Measurements from ENCODE around the gene TMEM245.

Gene TMEM245

GRCh38 chr9:109027176-109027575, 92.6 kb downstream of the TMEM245 start:
- DNase-seq (ENCODE audit: insufficient read length, low spot score) (no peak), FAIRE-seq (no peak)
- TF ChIP-seq POLR2A (IDR thresholded peaks at IDR 0.05; ENCODE audit: low read depth, low read length): no peak

DNA sequence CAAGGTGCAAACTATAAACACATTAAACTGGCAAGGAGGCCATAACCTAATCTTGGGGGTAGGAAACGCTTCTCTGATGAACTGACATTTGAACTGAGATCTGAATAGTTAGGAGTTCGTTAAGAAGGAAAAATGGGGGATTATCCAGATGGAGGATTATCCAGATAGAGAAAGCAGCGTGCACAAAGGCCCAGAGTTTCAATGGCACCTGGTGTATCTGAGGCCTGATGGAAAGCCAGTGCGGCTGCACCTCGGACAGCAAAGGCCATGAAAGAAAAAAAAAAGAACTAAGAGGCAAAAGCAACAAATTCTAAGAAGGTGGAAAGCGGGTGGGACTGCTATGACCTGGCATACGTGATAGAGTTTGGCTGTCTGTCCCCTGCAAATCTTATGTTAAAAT, 93.4 kb downstream of the TMEM245 start:
- FAIRE-seq (no peak), DNase-seq (ENCODE audit: insufficient read length, low spot score) (no peak)
- no peak for TF ChIP-seq POLR2A (IDR thresholded peaks at IDR 0.05; ENCODE audit: low read depth, low read length)

DNA sequence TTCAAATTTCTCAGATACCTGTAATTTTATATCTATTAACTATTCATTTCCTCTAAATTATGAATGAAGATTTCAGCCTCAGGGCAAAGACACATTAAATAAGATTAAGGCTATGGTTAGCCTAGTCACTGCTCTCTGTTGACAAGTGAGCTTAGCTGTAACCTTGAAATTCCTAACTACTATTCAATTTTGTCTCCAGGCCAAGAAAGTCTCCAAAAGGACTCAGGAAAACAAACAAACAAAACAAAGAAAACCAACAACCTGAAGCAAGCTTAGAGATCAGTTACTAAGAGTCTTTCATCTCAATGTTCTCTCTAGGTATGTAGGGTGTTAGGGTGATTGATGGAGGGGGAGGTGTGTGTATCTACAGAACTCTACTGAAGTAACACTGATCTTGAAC, 96.9 kb downstream of the TMEM245 start:
- DNase-seq (ENCODE audit: insufficient read length, low spot score) (no peak), FAIRE-seq (peak; percentile 75)
- no peak for TF ChIP-seq POLR2A (IDR thresholded peaks at IDR 0.05; ENCODE audit: low read depth, low read length)

- DNase-seq (ENCODE audit: insufficient read length, low spot score) (no peak), FAIRE-seq (no peak)
- TF ChIP-seq POLR2A (IDR thresholded peaks at IDR 0.05; ENCODE audit: low read depth, low read length): no peak
Observed at GRCh38 chr9:109020581-109021511, 98.9 kb downstream of the TMEM245 start.

DNA sequence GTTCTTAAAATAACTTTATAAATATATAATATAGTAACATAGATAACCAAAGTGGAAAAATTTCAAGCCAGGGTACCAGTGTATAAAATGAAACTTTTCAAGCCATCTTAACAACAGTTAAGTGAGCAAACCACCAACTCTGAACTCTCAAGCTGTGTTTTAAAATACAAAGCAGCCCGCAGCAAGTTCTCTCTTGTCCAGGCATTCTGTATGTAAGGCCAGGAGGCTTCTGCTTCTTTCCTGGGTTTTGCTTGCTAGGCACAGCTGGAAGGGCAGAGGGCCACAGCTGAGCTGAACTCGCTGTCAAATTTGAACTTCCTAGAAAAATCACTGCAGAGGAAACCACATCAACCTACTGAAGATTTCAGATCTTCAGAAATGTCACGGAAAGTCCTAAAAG, 99.6 kb downstream of the TMEM245 start:
- TF ChIP-seq POLR2A (IDR thresholded peaks at IDR 0.05; ENCODE audit: low read depth, low read length): no peak
- DNase-seq (ENCODE audit: insufficient read length, low spot score) (no peak), FAIRE-seq (peak; percentile 86)

- DNase-seq (ENCODE audit: insufficient read length, low spot score): no peak
- no peak for TF ChIP-seq POLR2A (IDR thresholded peaks at IDR 0.05; ENCODE audit: low read depth, low read length)
- no peak for FAIRE-seq
Observed at GRCh38 chr9:109019420-109019819, 100.3 kb downstream of the TMEM245 start.

GRCh38 chr9:109017493-109017892, 102.3 kb downstream of the TMEM245 start:
- FAIRE-seq: no peak
- no peak for DNase-seq (ENCODE audit: insufficient read length, low spot score)
- no peak for TF ChIP-seq POLR2A (IDR thresholded peaks at IDR 0.05; ENCODE audit: low read depth, low read length)

DNA sequence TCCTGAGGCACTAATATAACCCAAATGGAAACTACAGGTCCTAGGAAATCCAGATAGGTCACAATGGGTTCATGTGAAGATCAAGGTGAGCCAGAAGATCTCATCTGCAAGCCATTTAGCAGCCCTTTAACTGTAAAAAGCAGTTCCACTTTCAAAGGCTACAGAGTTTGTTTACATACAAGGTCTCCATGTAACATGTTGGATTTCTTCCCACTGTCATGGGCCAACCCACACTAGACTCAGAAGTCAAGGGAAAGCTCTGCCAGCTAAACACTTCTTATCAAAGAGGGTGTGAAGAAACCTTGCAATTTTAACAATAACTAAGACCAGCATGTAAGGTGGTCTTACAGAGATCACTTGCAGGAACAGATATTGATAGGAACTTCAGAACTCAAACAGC, 102.7 kb downstream of the TMEM245 start:
- peak; percentile 73 for FAIRE-seq
- DNase-seq (ENCODE audit: insufficient read length, low spot score): no peak
- no peak for TF ChIP-seq POLR2A (IDR thresholded peaks at IDR 0.05; ENCODE audit: low read depth, low read length)

DNA sequence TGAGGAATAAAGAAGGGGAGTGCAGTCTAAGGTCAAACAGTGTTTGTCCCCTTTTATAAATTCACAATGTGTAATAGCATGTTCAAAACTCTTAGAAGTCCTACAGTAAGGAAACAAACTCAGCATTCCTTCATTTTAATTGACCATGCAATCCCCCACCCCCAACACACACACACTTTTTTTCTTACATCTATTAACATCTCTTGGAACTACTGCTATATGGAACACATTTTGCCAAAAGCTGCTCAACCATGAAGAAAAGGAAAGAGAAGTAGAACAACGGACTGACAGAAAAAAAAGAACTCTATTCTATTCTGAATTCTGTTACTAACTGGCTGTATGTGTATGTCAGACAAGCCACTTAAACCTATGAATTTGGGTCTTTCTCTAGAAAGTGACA, 103.6 kb downstream of the TMEM245 start:
- FAIRE-seq (no peak), DNase-seq (ENCODE audit: insufficient read length, low spot score) (no peak)
- no peak for TF ChIP-seq POLR2A (IDR thresholded peaks at IDR 0.05; ENCODE audit: low read depth, low read length)

DNA sequence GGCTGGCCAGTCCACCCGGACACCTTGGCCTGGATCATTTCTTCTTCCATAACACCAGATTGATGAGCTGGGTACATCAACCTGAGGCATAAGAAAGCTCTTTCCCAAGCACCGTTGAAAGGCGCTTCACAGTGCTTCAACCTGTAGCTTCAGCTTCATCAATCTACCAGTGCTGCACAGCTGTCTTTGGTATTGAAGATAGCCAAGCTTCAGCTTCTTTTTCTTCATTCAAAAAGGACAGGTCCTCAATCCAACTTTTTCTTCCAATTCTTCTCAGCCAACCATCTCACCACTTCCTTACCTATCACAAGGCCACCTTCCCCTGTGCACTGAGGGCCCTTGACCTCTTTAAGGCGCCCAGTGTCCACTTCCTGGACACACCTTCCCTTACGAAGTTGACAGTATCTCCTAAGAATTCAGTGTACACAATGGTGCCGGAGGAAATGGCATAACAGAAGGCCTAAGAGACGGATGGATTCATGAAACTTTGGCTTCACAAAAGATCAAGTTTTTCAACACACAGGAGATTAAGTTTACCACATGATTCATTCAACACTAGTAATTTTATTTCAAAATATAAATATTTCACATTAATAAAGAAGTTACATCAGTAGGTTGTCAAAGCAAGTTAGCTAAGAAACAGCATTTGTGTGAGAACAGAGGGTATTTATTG, 105.0 kb downstream of the TMEM245 start:
- no peak for TF ChIP-seq POLR2A (IDR thresholded peaks at IDR 0.05; ENCODE audit: low read depth, low read length)
- DNase-seq (ENCODE audit: insufficient read length, low spot score) (no peak), FAIRE-seq (peak; percentile 43)

DNA sequence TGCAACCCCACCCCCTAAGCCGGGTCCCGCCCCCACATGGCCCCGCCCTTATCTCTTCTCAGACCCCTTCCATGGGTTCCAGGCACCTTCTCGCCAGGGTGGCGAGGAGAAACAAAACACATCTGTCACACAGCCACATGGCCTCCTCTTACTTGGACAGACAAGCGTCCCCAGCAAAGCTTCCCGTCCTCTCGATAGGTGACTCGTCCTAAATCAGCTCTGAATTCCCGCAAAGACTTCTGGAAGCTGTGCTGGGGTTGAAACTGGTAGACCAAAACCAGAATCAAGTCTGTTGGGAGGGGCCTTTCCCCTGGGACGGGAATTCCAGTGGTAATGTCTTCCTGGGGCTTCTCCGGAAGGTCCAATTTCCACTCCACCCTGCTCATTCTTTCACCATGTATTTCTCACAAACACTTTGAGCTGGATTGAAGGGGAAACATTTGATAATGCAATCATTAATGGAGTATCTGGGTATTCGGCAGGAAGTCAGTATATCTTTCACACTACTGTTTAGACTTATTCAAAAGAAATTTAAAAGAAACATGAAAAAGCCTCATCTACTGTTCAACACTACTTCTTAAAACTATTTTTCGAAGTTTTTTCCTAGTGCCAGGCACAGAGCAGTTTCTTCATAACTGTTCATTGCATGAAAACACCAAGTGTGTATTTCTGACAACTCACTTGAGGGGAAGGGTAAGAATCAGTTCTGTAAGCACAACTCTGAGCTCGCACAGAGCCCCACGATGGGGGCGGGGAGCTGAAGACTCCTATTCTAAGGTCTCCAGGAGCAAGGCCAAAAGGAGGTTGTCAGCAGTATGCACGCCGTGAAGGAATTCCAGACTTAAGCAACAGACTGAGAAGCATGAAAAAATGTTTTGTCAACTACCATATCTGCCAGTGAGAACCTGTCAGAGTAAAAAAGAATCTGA, 105.8 kb downstream of the TMEM245 start:
- peak; percentile 93 for FAIRE-seq

DNA sequence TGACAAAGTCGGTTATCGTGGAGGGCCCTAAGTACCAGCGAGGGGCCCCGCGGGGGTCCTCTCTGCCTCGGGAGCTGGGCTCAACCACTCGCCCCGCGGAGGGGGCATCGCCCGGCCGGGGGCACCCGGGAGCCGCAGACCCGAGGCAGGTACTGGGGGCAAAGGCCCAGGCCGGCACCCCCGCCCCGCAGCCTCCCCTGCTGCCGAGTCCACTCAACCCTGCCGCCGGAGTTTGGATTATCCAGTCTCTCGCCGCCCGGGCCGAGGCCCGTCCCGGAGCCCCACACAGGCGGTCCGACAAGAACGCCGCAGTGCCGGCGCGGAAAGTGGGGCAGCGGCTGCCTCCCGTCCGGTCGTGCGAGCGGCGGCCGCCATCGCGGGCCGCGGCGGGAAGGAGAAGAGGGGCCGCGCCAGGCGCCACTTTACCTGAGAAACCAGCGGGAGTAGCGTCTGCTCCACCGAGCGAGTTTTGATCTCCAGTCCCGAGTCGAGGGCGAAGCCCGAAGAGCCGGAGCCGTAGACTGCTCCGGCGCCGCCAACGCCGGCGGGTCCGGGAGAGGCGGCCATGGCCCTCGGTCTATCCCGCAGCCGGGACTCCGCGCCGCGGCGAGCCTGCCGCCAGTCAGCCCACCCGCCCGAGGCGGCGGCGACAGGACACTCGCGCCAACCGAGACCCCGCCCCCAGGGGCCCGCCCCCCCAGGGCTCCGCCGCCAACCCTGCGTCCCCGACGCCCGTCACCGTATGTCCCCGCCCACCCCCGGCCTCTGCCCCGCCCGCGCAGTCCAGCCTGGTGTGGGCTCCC, 106.7 kb downstream of the TMEM245 start, which contains the start of gene CTNNAL1:
Gene CTNNAL1 (minus strand): TSS at position 624 of the 803 bp plus-strand sequence. CDS start 57 bp downstream, at position 567.
- FAIRE-seq (no peak), DNase-seq (ENCODE audit: insufficient read length, low spot score) (peak; percentile 93)
- TF ChIP-seq POLR2A (IDR thresholded peaks at IDR 0.05; ENCODE audit: low read depth, low read length): peak; percentile 87

More for the DNA sequence above, 105.8 kb downstream of the TMEM245 start:
- DNase-seq (ENCODE audit: insufficient read length, low spot score): no peak
- no peak for TF ChIP-seq POLR2A (IDR thresholded peaks at IDR 0.05; ENCODE audit: low read depth, low read length)

Data from H54 (cell line).